ENCODE data around the gene GEMIN5.
"Not testable (repeated sequence)": the region's sequence is repeated elsewhere in the genome, so short reads cannot be mapped to it uniquely, and the experiment has no call there.

GEMIN5 gene
- total RNA-seq: 48.9 to 61.6 (median 53.0) reads per million in 4 experiments

GRCh38 chr5:154937718-154938466, at the start of gene GEMIN5:
GEMIN5 (minus strand) TSS chr5:154938211; CDS start chr5:154938133, 78 bp downstream.
- peak; percentile 68 for DNase-seq

GRCh38 chr5:154986151-154986550, 48.1 kb upstream of the GEMIN5 start:
- no peak for DNase-seq

- DNase-seq: no peak
Measured at GRCh38 chr5:154984946-154985516, 47.0 kb upstream of the GEMIN5 start.

- not testable (repeated sequence) for DNase-seq
Measured at GRCh38 chr5:154978294-154978693, 40.3 kb upstream of the GEMIN5 start.

- no peak for DNase-seq
Measured at GRCh38 chr5:154977409-154977808, 39.4 kb upstream of the GEMIN5 start.

- not testable (repeated sequence) for DNase-seq
Measured at GRCh38 chr5:154976082-154976481, 38.1 kb upstream of the GEMIN5 start.

- DNase-seq: no peak
Measured at GRCh38 chr5:154972476-154973080, 34.6 kb upstream of the GEMIN5 start.

GRCh38 chr5:154971501-154971900, 33.5 kb upstream of the GEMIN5 start:
- DNase-seq: no peak

- no peak for DNase-seq
Measured at GRCh38 chr5:154970759-154971158, 32.7 kb upstream of the GEMIN5 start.

GRCh38 chr5:154968953-154969352, 30.9 kb upstream of the GEMIN5 start:
- DNase-seq: no peak

- DNase-seq: no peak
Measured at GRCh38 chr5:154967421-154968024, 29.5 kb upstream of the GEMIN5 start.

- no peak for DNase-seq
Measured at GRCh38 chr5:154966874-154967273, 28.9 kb upstream of the GEMIN5 start.

GRCh38 chr5:154966081-154966841, 28.2 kb upstream of the GEMIN5 start:
- no peak for DNase-seq

GRCh38 chr5:154962494-154962893, 24.5 kb upstream of the GEMIN5 start:
- DNase-seq: no peak

- no peak for DNase-seq
Measured at GRCh38 chr5:154956712-154957111, 18.7 kb upstream of the GEMIN5 start.

GRCh38 chr5:154949781-154950180, 11.8 kb upstream of the GEMIN5 start:
- DNase-seq: no peak

- DNase-seq: no peak
Measured at GRCh38 chr5:154948313-154948712, 10.3 kb upstream of the GEMIN5 start.

- no peak for DNase-seq
Measured at GRCh38 chr5:154947778-154948177, 9.8 kb upstream of the GEMIN5 start.

- no peak for DNase-seq
Measured at GRCh38 chr5:154945695-154946301, 7.8 kb upstream of the GEMIN5 start.

- no peak for DNase-seq
Measured at GRCh38 chr5:154944716-154945115, 6.7 kb upstream of the GEMIN5 start.

GRCh38 chr5:154943527-154943926, 5.5 kb upstream of the GEMIN5 start:
- DNase-seq: no peak

Measured in effector CD8-positive, alpha-beta T cell (primary cell).